ENCODE measurements around the gene GAPDHS.

Gene GAPDHS

GRCh38 chr19:35533201-35533821, at the start of gene GAPDHS:
Gene GAPDHS, plus strand, starts transcription at chr19:35533456. Its CDS starts 72 bp downstream, at chr19:35533528.
- DNase-seq = no peak

- DNase-seq = no peak
Measured at GRCh38 chr19:35484252-35485036, 48.8 kb upstream of the GAPDHS start.

GRCh38 chr19:35486268-35486708, 47.0 kb upstream of the GAPDHS start:
- no peak for DNase-seq

GRCh38 chr19:35487656-35488182, 45.5 kb upstream of the GAPDHS start:
- DNase-seq = no peak

GRCh38 chr19:35488677-35489076, 44.6 kb upstream of the GAPDHS start:
- DNase-seq = no peak

- DNase-seq = no peak
Measured at GRCh38 chr19:35490364-35490763, 42.9 kb upstream of the GAPDHS start, which contains the start of gene KRTDAP. Gene KRTDAP, minus strand, starts transcription at chr19:35490464. Its CDS starts 22 bp downstream, at chr19:35490442.

GRCh38 chr19:35491836-35492360, 41.4 kb upstream of the GAPDHS start:
- no peak for DNase-seq

- DNase-seq = no peak
Measured at GRCh38 chr19:35493971-35494370, 39.3 kb upstream of the GAPDHS start.

GRCh38 chr19:35495107-35496064, 37.9 kb upstream of the GAPDHS start:
- peak; percentile 65 for DNase-seq

- no peak for DNase-seq
Measured at GRCh38 chr19:35497406-35497805, 35.9 kb upstream of the GAPDHS start.

GRCh38 chr19:35498220-35498619, 35.0 kb upstream of the GAPDHS start:
- no peak for DNase-seq

- DNase-seq = no peak
Measured at GRCh38 chr19:35498984-35499527, 34.2 kb upstream of the GAPDHS start.

- no peak for DNase-seq
Measured at GRCh38 chr19:35500611-35501010, 32.6 kb upstream of the GAPDHS start.

- no peak for DNase-seq
Measured at GRCh38 chr19:35501684-35502083, 31.6 kb upstream of the GAPDHS start.

- DNase-seq = no peak
Measured at GRCh38 chr19:35502751-35503150, 30.5 kb upstream of the GAPDHS start.

GRCh38 chr19:35506011-35506410, 27.2 kb upstream of the GAPDHS start:
- DNase-seq = no peak

- no peak for DNase-seq
Measured at GRCh38 chr19:35507561-35507960, 25.7 kb upstream of the GAPDHS start.

- no peak for DNase-seq
Measured at GRCh38 chr19:35508129-35508528, 25.1 kb upstream of the GAPDHS start.

GRCh38 chr19:35509018-35509652, 24.1 kb upstream of the GAPDHS start:
- no peak for DNase-seq

GRCh38 chr19:35509861-35510625, 23.2 kb upstream of the GAPDHS start:
- peak; percentile 23 for DNase-seq

GRCh38 chr19:35510626-35510964, 22.7 kb upstream of the GAPDHS start:
- DNase-seq = no peak

All from NCI-H1694 treated with DMSO at 0.1 percent for 48 hours (cell line).